GM18511 (cell line): Measurements from ENCODE around the gene LGR6.

Source experiments
- ATAC-seq: cut with Tn5 transposase; IDR thresholded peaks from one replicate; pipeline ENCODE4 v1.9.1; 2021; ENCODE audit warnings: mild to moderate bottlenecking, moderate library complexity; ENCODE audit not compliant: unreplicated experiment

LGR6 gene

GRCh38 chr1:202199040-202199889, 5.7 kb downstream of the LGR6 start:
- no peak for ATAC-seq

GRCh38 chr1:202200112-202200548, 6.5 kb downstream of the LGR6 start:
- no peak for ATAC-seq

DNA sequence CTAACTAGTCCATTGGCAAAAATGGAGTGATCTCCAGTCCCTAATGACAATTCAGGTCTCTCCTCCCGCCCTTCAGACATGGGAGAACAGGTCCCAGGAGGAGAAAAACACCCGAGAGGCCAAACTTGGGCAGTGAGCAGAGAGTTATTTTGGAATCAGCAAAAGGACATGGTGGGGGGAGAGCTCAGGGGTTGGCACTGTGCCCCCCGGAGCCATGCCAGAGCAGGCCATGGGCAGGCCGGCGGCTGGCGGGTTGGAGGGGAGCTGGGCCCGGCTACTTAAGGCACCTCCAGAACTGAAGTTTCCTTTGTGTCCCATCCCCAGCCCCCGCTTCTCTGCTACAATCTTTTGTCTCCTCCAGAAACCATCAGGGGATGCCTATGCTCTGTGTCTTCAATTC, 7.1 kb downstream of the LGR6 start:
- ATAC-seq = no peak

DNA sequence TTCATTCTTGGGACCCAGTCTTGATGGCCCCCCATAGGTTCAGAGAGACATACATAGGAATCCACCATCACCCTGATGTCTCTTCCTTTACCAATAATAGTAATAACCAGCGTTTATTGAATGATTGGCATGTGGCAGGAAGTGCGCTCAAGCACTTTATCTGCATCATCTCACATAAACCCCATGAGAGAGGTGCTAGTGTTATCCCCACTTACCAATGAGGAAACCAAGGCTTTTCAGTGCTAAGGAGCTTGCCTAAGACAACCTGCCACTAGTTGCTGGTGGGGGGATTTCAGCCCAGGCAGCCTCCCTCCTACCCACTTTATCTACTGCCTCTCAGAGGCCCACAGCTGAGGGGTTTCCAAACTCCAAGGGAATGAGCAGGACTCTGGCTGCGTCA, 7.7 kb downstream of the LGR6 start:
- no peak for ATAC-seq

GRCh38 chr1:202201971-202202370, 8.4 kb downstream of the LGR6 start:
- ATAC-seq = no peak

DNA sequence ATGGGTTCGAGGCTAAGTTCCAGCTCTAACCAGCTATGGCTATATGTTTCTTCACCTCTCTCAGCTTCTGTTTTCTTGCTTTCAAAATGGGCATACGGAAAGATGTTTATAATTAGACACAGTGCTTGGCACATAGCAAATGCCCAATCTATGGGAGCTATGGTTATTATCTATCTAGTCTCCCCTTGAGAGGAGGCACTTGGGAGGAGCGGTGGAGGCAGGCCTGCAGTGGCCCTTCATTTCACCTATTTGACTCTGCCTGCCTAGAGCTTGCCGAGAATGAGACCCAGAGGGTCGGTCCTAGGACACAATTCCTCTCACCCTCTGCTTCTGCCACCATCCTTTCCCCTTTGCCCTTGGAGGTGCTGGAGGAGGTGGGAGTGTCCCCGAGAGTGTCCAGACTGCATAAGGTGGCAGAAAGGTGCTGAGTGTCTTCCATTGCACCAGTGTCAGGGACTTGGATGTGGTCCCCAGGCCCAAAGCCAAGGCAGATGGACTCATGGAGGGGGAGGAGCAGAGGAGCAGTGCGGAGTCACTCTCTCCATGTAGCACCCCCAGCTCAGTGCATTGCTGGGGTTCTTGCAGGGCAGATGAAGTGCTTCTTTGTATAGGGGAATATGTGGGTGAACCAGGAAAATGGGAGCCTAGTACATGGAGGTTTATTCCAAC, 9.0 kb downstream of the LGR6 start:
- ATAC-seq = no peak

DNA sequence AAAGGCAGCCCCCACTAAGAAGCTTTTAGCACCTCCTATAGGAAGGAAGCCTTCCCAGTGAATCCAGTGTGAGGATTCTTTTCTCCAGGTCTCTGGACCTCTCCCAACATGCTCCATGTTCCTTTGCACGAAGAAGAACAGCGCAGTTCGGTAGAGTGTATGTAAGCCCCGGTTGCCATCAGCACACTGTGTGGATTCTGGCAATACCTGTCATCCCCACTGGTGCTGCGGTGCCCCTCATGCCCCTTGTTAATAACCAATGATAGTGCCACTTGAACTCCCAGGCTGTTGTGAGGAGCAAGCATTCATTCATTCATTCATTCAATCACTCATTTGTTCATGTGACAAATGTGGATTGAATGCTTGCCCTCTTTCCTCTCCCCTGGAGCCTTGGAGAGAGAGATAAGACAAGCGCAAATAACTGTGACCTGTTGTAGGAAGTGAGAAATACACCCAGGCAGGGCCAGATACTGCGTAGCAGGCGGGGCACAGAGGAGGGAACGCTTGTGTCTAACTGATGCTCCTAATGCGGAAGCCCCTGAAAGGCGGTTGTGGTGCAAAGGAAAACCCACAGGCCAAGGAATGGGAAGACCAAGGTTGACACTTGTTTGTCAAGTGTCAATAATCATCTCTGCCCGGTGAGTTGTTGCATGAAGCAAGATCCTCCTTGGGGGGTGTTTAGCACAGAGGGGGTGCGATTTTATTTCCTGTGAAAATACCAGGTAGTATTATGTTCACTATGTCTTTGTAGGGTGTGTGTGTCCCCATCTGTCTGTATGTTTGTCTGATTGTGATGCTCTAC, 9.8 kb downstream of the LGR6 start:
- ATAC-seq = no peak

DNA sequence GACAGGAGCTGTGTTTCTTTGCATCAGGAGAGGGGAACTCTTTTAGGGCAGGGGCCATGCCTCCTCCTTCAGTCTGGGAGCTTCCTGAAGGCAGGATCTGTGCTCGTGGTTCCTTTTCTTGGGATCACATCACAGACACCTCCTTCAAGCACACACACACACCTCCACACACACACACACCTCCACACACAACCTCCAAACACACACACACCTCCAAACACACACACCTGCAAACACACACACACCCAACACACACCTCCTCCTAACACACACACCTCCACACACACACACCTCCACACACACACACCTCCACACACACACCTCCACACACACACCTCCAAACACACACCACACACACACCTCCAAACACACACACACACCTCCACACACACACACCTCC, 10.5 kb downstream of the LGR6 start:
- no peak for ATAC-seq

GRCh38 chr1:202205523-202206190, 12.1 kb downstream of the LGR6 start:
- no peak for ATAC-seq

GRCh38 chr1:202207292-202207691, 13.7 kb downstream of the LGR6 start:
- no peak for ATAC-seq

DNA sequence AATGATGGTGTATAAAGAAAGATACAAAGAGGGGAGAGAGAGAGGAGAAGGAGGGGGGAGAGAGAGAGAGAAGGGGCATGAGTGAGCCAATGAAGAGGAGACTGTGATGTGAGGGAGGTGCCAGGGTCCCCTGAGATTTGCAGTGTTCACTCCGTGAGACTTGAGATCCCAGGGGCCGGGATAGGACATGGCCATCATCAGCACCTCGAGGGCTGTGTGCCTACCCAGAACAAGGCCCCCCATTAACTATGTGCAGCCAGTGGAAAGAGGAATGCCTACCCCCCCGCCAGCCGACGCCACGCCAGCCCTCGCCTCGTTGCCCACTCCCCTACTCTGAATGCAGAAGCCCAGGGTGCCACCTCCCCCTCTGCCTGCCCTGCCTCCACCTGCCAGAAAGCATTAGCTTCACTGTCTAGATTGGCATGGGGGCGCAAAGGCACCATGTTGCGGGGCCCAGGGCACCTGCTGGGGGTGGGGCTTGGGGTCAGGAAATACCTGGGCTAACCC, 14.8 kb downstream of the LGR6 start:
- ATAC-seq = no peak

- no peak for ATAC-seq
Measured at GRCh38 chr1:202210385-202210784, 16.8 kb downstream of the LGR6 start.

GRCh38 chr1:202210969-202211368, 17.4 kb downstream of the LGR6 start:
- no peak for ATAC-seq

- no peak for ATAC-seq
Measured at GRCh38 chr1:202212787-202213186, 19.2 kb downstream of the LGR6 start.

GRCh38 chr1:202213361-202214088, 19.9 kb downstream of the LGR6 start:
- no peak for ATAC-seq

DNA sequence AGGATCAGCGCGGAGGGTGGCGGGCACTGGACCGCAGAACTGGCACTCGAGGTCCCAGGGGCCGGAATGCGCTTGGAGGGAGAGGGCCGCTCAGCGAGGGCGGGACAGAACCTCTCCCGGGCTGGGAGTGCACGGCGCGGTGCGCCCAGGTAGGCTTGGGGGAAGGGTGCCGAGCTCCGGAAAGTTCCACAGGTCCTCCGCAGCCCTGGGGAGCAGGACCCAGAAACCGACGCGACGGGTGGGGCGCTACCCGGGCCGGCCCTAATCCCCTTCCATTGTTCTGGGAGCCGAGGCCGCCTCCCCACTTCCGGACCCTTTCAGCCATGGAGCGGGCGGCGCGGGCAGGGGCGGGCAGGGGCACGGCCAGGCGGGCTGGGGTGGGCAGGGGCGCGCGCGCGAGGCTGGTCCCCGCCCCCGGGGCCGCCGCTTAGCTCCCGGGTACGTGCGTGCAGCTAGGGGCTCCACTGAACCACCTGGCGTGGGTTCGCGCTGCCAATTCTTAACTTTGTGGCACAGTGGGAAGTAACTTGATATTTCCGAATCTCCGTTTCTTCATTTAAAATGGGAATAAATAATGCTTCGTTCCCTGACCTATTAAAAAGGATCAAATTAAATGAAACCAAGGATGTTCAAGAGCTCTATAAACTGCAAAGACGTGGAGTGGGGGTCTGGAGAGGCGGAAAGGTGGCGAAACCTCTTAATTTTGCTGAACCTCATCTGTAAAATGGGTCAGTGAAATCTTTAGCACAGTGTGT, 20.7 kb downstream of the LGR6 start:
- no peak for ATAC-seq

GRCh38 chr1:202215472-202216130, 22.0 kb downstream of the LGR6 start:
- ATAC-seq = no peak

DNA sequence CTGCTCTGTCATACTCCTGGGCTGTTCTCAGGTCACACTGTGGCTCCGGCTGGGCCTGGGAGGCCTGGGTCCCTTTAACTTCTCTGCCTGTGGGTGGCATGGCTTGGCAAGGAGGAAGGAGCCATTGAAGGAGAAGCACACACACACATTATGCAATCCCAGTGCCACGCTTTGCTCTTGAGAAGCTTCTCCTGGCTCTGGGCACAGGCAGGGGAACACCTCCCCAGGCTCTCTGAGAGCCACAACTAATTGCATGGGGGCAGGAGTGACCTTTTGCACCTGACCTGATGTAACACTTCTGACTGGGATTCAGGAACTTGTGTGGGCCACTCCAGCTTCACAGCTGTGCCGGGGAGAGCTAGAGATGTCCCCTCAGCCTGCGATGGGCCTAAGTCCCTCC, 23.1 kb downstream of the LGR6 start:
- ATAC-seq = no peak

GRCh38 chr1:202217516-202217915, 23.9 kb downstream of the LGR6 start:
- no peak for ATAC-seq
